OCI-LY3 (cell line): ENCODE data around the gene CACTIN.

Experiments
- EZH2phosphoT487 ChIP-seq: fragments of 200-600 bp; shearing (Covaris generic); IDR thresholded peaks from 2 replicates; pipeline ENCODE4 v1.6.1; 2018; ENCODE audit warnings: antibody characterized with exemption, mixed run types, low read depth
- TF ChIP-seq, protein P1 (sequence below): fragments of 200-600, 300-600 bp; sonication (generic); IDR thresholded peaks from 2 replicates; pipeline ENCODE4 v1.5.1; 2014; ENCODE audit warnings: antibody characterized with exemption, low read length, low read depth

DNA sequence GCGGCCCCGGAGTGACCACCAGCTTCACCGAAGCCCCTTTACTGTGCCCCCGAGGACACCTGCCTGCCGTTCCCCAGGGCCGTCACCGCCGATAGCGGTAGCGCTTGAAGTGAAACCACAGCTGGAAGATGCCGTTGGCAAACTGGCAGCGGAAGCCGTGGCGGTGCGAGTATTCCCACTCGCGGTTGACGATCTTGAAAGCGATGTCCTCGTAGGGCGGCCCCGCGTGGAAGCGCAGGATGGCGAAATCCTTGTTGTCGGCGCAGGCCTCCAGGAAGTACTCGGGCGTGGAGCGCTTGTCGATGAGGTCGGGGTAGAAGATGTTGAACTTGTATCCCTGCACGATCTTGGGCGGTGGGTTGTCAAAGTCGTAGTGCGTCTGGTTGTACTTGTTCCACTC, 14.7 kb downstream of the CACTIN start:
- TF ChIP-seq, protein P1, sequence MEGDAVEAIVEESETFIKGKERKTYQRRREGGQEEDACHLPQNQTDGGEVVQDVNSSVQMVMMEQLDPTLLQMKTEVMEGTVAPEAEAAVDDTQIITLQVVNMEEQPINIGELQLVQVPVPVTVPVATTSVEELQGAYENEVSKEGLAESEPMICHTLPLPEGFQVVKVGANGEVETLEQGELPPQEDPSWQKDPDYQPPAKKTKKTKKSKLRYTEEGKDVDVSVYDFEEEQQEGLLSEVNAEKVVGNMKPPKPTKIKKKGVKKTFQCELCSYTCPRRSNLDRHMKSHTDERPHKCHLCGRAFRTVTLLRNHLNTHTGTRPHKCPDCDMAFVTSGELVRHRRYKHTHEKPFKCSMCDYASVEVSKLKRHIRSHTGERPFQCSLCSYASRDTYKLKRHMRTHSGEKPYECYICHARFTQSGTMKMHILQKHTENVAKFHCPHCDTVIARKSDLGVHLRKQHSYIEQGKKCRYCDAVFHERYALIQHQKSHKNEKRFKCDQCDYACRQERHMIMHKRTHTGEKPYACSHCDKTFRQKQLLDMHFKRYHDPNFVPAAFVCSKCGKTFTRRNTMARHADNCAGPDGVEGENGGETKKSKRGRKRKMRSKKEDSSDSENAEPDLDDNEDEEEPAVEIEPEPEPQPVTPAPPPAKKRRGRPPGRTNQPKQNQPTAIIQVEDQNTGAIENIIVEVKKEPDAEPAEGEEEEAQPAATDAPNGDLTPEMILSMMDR, result no peak
- no peak for TF ChIP-seq EZH2phosphoT487
